ENCODE data around the gene HJV. TPM values are rescaled to one million over a fixed set of nuclear protein-coding genes. Genes with fewer than 3 reads are reported as not detected.
A peak's percentile ranks its signal among the peaks of the same experiment; 100 is the strongest.

The HJV gene
- total RNA-seq, 2 donors from 2014 or later: not detected

- Histone ChIP-seq H3K27ac (no peak overlapping the region), H3K9me3 (no peaks in the 10 kb centered on the region), H3K4me3 (no peak overlapping the region), H3K27me3 (replicated peaks; ENCODE audit: insufficient read depth) (no peaks in the 10 kb centered on the region), H3K4me1 (ENCODE audit: control insufficient read depth in 1 of 2, low read depth in 2 of 2) (peaks cover 5 to 8% of the 10 kb centered on the region in 2 donors), H3K36me3 (no peaks in the 10 kb centered on the region)
- ATAC-seq (ENCODE audit: insufficient number of reproducible peaks, low FRiP score, low read depth): no peak
- DNase-seq (ENCODE audit: low spot score): no peak
- no peak for TF ChIP-seq CTCF (IDR thresholded peaks at IDR 0.05)
These were observed 4.6 kb downstream of the HJV start for GRCh38 chr1:146016891-146017290.

DNA sequence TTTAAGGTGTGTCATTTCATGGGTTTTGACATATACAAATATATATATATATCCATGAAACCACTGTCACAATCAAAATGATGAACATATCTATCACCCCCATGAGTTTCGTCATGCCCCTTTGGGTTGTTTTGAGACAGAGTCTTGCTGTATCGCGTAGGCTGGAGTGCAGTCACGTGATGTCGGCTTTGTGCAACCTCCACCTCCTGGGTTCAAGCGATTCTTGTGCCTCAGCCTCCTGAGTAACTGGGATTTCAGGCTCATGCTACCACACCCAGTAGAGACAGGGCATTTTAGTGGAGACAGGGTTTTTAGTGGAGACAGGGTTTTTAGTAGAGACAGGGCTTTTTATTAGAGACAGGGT, 8.0 kb downstream of the HJV start:
- Histone ChIP-seq H3K27ac (no peak overlapping the region), H3K4me1 (ENCODE audit: control insufficient read depth in 1 of 2, low read depth in 2 of 2) (no peaks in the 10 kb centered on the region), H3K36me3 (no peaks in the 10 kb centered on the region), H3K4me3 (no peak overlapping the region), H3K27me3 (replicated peaks; ENCODE audit: insufficient read depth) (no peaks in the 10 kb centered on the region), H3K9me3 (no peaks in the 10 kb centered on the region)
- DNase-seq (ENCODE audit: low spot score): no peak
- TF ChIP-seq CTCF (IDR thresholded peaks at IDR 0.05): no peak
- no peak for ATAC-seq (ENCODE audit: insufficient number of reproducible peaks, low FRiP score, low read depth)

GRCh38 chr1:146012703-146013558, 8.6 kb downstream of the HJV start:
- H3K27me3 ChIP-seq (replicated peaks; ENCODE audit: insufficient read depth): no peaks in the 10 kb centered on the region
- peak; percentile 66 for TF ChIP-seq CTCF (IDR thresholded peaks at IDR 0.05)
- no peaks in the 10 kb centered on the region for H3K36me3 ChIP-seq
- no peak overlapping the region for H3K27ac ChIP-seq
- DNase-seq (ENCODE audit: low spot score): no peak
- no peak for ATAC-seq (ENCODE audit: insufficient number of reproducible peaks, low FRiP score, low read depth)
- no peaks in the 10 kb centered on the region for H3K4me1 ChIP-seq (ENCODE audit: control insufficient read depth in 1 of 2, low read depth in 2 of 2)
- no peaks in the 10 kb centered on the region for H3K9me3 ChIP-seq
- H3K4me3 ChIP-seq: no peak overlapping the region

DNA sequence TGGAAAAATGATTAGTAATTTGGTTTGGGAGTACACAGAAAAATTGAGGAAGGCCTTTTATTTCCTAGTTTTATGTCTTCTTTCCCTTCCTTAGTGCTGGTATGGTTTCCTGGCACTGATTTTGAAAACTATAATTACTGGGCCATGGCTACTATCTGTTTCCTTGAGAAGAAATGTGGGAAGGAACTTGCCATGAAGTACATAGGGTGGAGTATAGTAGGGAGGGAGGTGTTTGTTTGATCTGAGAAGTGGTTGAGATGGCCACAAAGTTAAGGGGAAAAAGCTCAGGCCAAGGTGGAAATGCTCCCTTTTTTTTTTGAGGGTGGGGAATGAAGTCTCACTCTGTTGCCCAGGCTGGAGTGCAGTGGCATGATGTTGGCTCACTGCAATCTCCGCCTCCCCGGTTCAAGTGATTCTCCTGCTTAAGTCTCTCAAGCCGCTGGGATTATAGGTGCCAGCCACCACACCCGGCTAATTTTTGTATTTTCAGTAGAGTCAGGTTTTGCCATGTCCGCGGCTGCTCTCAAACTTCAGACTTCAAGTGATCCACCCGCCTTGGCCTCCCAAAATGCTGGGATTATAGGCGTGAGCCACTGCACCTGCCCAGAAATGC, 11.3 kb downstream of the HJV start:
- Histone ChIP-seq H3K4me3 (no peak overlapping the region), H3K4me1 (ENCODE audit: control insufficient read depth in 1 of 2, low read depth in 2 of 2) (peaks cover 11 to 17% of the 10 kb centered on the region in 2 donors), H3K9me3 (no peaks in the 10 kb centered on the region), H3K27ac (no peak overlapping the region), H3K36me3 (no peaks in the 10 kb centered on the region), H3K27me3 (replicated peaks; ENCODE audit: insufficient read depth) (no peaks in the 10 kb centered on the region)
- TF ChIP-seq CTCF (IDR thresholded peaks at IDR 0.05): no peak
- no peak for ATAC-seq (ENCODE audit: insufficient number of reproducible peaks, low FRiP score, low read depth)
- DNase-seq (ENCODE audit: low spot score): no peak

- no peak for TF ChIP-seq CTCF (IDR thresholded peaks at IDR 0.05)
- no peak for ATAC-seq (ENCODE audit: insufficient number of reproducible peaks, low FRiP score, low read depth)
- DNase-seq (ENCODE audit: low spot score): no peak
- Histone ChIP-seq H3K4me1 (ENCODE audit: control insufficient read depth in 1 of 2, low read depth in 2 of 2) (peaks cover 11 to 17% of the 10 kb centered on the region in 2 donors), H3K9me3 (no peaks in the 10 kb centered on the region), H3K27me3 (replicated peaks; ENCODE audit: insufficient read depth) (no peaks in the 10 kb centered on the region), H3K4me3 (no peak overlapping the region), H3K36me3 (no peaks in the 10 kb centered on the region), H3K27ac (peak overlapping the region in 1 of 2 donors; percentile 86)
These were observed 13.9 kb downstream of the HJV start for GRCh38 chr1:146007489-146008133.
